HG03066 (cell line): ENCODE data around the gene DDX49.
"Not testable (repeated sequence)": the region's sequence is repeated elsewhere in the genome, so short reads cannot be mapped to it uniquely, and the experiment has no call there.

Experiments
- ATAC-seq: cut with Tn5 transposase; IDR thresholded peaks from one replicate; pipeline ENCODE4 v1.9.1; 2021; ENCODE audit warnings: low read depth; ENCODE audit not compliant: unreplicated experiment

The DDX49 gene

GRCh38 chr19:18939922-18940768 is 20.6 kb downstream of the DDX49 start:
- no peak for ATAC-seq

- no peak for ATAC-seq
These were observed 21.5 kb downstream of the DDX49 start, which contains the start of gene HOMER3 for GRCh38 chr19:18940769-18941627. HOMER3 (minus strand) TSS chr19:18941217; CDS start chr19:18938982, 2,235 bp downstream.

GRCh38 chr19:18941628-18942354 is 22.3 kb downstream of the DDX49 start:
- no peak for ATAC-seq

- no peak for ATAC-seq
These were observed 23.2 kb downstream of the DDX49 start for GRCh38 chr19:18942692-18943091.

- ATAC-seq = no peak
These were observed 23.9 kb downstream of the DDX49 start for GRCh38 chr19:18943465-18943864.

GRCh38 chr19:18945297-18945696 is 25.8 kb downstream of the DDX49 start:
- ATAC-seq = no peak

GRCh38 chr19:18946335-18946734 is 26.8 kb downstream of the DDX49 start:
- no peak for ATAC-seq

GRCh38 chr19:18946918-18947317 is 27.4 kb downstream of the DDX49 start:
- no peak for ATAC-seq

GRCh38 chr19:18948075-18948975 is 28.8 kb downstream of the DDX49 start:
- ATAC-seq = no peak

GRCh38 chr19:18948976-18949356 is 29.5 kb downstream of the DDX49 start:
- ATAC-seq = no peak

- ATAC-seq = no peak
These were observed 30.3 kb downstream of the DDX49 start for GRCh38 chr19:18949858-18950257.

GRCh38 chr19:18951721-18952281 is 32.3 kb downstream of the DDX49 start:
- ATAC-seq = no peak

- not testable (repeated sequence) for ATAC-seq
These were observed 33.0 kb downstream of the DDX49 start for GRCh38 chr19:18952364-18953003.

- no peak for ATAC-seq
These were observed 34.6 kb downstream of the DDX49 start for GRCh38 chr19:18954094-18954493.

- no peak for ATAC-seq
These were observed 35.5 kb downstream of the DDX49 start for GRCh38 chr19:18955042-18955441.

GRCh38 chr19:18960370-18960769 is 40.9 kb downstream of the DDX49 start:
- ATAC-seq = no peak

- ATAC-seq = no peak
These were observed 42.5 kb downstream of the DDX49 start for GRCh38 chr19:18961767-18962620.

GRCh38 chr19:18964121-18964520 is 44.6 kb downstream of the DDX49 start:
- no peak for ATAC-seq
